ENCODE data around the gene VPS41.

DNA sequence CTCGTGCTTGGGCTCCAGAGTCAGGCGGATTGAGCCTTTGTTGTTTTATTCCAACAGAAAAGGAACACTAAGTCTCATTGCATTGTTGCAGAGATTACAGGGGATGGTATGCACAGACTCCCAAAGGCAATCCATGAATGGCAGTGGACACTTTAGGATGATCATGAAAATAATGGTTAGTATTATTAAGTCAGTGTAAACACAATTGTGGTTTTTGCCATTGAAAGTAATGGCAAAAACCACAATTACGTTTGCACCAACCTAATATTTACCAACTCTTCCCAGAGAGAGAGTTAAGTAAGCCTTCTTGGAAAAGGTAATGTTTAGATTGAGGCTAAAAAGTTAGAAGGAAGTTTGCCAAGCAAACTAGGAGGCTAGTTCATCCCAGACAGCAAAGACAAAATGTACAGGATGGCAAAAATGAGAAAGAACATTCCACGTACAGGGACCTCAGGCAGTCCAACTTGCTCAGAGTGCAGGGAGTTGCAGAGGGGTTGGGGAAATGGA, 204.9 kb downstream of the VPS41 start:
- TF ChIP-seq ZNF785 (tag by site-specific recombination; IDR thresholded peaks at IDR 0.05) (no peak), ZNF138 (tag by site-specific recombination; IDR thresholded peaks at IDR 0.05; ENCODE audit: borderline replicate concordance) (no peak), ZNF140 (tag by site-specific recombination; IDR thresholded peaks at IDR 0.05) (no peak), ZBTB7A (tag by site-specific recombination; IDR thresholded peaks at IDR 0.05; ENCODE audit: low read depth) (no peak), PRDM1 (tag by site-specific recombination; IDR thresholded peaks at IDR 0.05) (no peak), ZNF23 (tag by site-specific recombination; IDR thresholded peaks at IDR 0.05; ENCODE audit: borderline replicate concordance) (no peak), ZNF223 (tag by site-specific recombination; IDR thresholded peaks at IDR 0.05) (no peak), ZBTB10 (tag by site-specific recombination; IDR thresholded peaks at IDR 0.05) (no peak), ZNF202 (tag by site-specific recombination; IDR thresholded peaks at IDR 0.05; ENCODE audit: borderline replicate concordance) (no peak), ZNF843 (tag by site-specific recombination; IDR thresholded peaks at IDR 0.05) (no peak)
- TF ChIP-seq, protein P1, sequence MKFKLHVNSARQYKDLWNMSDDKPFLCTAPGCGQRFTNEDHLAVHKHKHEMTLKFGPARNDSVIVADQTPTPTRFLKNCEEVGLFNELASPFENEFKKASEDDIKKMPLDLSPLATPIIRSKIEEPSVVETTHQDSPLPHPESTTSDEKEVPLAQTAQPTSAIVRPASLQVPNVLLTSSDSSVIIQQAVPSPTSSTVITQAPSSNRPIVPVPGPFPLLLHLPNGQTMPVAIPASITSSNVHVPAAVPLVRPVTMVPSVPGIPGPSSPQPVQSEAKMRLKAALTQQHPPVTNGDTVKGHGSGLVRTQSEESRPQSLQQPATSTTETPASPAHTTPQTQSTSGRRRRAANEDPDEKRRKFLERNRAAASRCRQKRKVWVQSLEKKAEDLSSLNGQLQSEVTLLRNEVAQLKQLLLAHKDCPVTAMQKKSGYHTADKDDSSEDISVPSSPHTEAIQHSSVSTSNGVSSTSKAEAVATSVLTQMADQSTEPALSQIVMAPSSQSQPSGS (tag by site-specific recombination; IDR thresholded peaks at IDR 0.05; ENCODE audit: low read depth) = no peak
- TF ChIP-seq, protein P2, sequence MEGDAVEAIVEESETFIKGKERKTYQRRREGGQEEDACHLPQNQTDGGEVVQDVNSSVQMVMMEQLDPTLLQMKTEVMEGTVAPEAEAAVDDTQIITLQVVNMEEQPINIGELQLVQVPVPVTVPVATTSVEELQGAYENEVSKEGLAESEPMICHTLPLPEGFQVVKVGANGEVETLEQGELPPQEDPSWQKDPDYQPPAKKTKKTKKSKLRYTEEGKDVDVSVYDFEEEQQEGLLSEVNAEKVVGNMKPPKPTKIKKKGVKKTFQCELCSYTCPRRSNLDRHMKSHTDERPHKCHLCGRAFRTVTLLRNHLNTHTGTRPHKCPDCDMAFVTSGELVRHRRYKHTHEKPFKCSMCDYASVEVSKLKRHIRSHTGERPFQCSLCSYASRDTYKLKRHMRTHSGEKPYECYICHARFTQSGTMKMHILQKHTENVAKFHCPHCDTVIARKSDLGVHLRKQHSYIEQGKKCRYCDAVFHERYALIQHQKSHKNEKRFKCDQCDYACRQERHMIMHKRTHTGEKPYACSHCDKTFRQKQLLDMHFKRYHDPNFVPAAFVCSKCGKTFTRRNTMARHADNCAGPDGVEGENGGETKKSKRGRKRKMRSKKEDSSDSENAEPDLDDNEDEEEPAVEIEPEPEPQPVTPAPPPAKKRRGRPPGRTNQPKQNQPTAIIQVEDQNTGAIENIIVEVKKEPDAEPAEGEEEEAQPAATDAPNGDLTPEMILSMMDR (tag by site-specific recombination; IDR thresholded peaks at IDR 0.05) = no peak

All from HEK293 (cell line).